ENCODE results near the gene METTL25. TPM values are rescaled to one million over a fixed set of nuclear protein-coding genes. Genes with fewer than 3 reads are reported as not detected.

Gene METTL25
- total and polyA plus RNA-seq, 12 donors: 4.0 to 28.8 (median 18.5) TPM

- Histone ChIP-seq H3K27ac (no peak overlapping the region), H3K9me3 (replicated peaks in 1 of 3) (no peaks in the 10 kb centered on the region), H3K4me1 (replicated peaks in 1 of 2) (no peaks in the 10 kb centered on the region), H3K27me3 (no peaks in the 10 kb centered on the region), H3K36me3 (replicated peaks in 1 of 2) (no peaks in the 10 kb centered on the region), H3K4me3 (no peak overlapping the region)
- TF ChIP-seq POLR2A (IDR thresholded peaks at IDR 0.05): no peak
- TF ChIP-seq CTCF (IDR thresholded peaks at IDR 0.05): no peak
- 83 to 97% (median 86%) methylated on average over 1 of the region's 1 CpG for WGBS, 4 donors
- DNase-seq: no peak
- intact Hi-C loops (cut with DNase I): no loop called here
Measured at GRCh38 chr12:82510386-82510785, 152.1 kb downstream of the METTL25 start.

DNA sequence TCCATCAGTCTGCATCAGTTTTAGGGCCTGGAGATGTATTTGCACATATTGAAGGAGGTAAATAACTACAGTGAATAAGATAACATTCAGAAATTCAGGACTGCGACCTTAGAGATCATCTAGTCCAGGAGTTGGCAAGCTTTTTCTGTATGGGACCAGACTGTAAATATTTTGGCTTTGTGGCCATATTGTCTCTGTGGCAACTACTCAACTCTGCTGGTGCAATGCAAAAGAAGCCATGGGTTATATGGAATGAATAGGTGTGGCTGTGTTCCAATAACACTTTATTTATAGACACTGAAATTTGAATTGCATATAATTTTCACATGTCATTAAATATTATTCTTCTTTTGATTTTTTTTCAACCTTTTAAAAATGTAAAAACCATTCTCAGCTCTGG is 156.6 kb downstream of the METTL25 start:
- H3K4me1 ChIP-seq (replicated peaks in 1 of 2): no peaks in the 10 kb centered on the region
- H3K27ac ChIP-seq: no peak overlapping the region
- no peak overlapping the region for H3K4me3 ChIP-seq
- intact Hi-C loops (cut with DNase I): no loop called here
- H3K27me3 ChIP-seq: no peaks in the 10 kb centered on the region
- TF ChIP-seq CTCF (IDR thresholded peaks at IDR 0.05) (no peak), POLR2A (IDR thresholded peaks at IDR 0.05) (no peak)
- no peak for DNase-seq
- H3K9me3 ChIP-seq (replicated peaks in 1 of 3): no peaks in the 10 kb centered on the region
- WGBS, 4 donors: 83 to 93% (median 89%) methylated on average over 1 of the region's 1 CpG
- no peaks in the 10 kb centered on the region for H3K36me3 ChIP-seq (replicated peaks in 1 of 2)

DNA sequence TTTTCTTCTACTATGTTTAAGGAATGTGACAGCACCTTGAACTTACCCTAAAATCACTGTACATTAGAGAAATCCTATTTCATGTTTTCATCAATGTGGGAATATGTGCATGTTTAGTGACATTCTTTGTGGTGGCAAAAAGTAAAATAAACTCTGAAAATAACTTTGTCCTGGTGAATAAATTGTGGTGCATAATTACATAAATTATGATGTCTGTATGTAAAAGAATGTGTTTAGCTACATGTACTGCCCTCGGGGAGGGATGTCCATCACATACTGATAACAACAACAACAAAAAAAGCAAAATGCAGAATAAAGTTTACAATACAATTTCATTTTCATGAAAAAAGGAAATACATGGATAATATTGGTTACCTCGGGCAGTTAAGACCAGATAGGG is 157.3 kb downstream of the METTL25 start:
- DNase-seq: no peak
- Histone ChIP-seq H3K27me3 (no peaks in the 10 kb centered on the region), H3K27ac (no peak overlapping the region), H3K36me3 (replicated peaks in 1 of 2) (no peaks in the 10 kb centered on the region), H3K9me3 (replicated peaks in 1 of 3) (no peaks in the 10 kb centered on the region), H3K4me3 (no peak overlapping the region), H3K4me1 (replicated peaks in 1 of 2) (no peaks in the 10 kb centered on the region)
- intact Hi-C loops (cut with DNase I): no loop called here
- no peak for TF ChIP-seq POLR2A (IDR thresholded peaks at IDR 0.05)
- no peak for TF ChIP-seq CTCF (IDR thresholded peaks at IDR 0.05)
- 66 to 73% (median 68%) methylated on average over 2 of the region's 2 CpGs for WGBS, 4 donors

DNA sequence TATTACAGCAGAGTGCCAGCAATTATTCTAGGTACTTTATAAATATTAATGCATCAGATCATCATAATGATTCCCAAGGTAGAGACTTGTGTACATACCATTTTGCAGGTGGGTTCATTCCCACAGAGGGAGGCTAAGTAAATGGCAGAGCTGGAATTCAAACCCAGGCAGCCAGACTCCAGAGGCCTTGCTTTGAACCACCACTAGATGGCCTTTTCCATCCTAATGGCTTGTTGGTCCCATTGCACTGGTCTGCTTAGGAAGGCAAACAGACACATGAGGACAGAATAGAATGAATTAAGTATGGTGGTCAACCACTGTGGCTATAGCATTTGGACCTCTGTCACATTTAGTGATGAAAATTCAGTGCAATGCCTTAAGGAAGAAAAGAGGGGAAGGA is 158.7 kb downstream of the METTL25 start:
- Histone ChIP-seq H3K4me3 (no peak overlapping the region), H3K27ac (no peak overlapping the region), H3K4me1 (replicated peaks in 1 of 2) (no peaks in the 10 kb centered on the region), H3K9me3 (replicated peaks in 1 of 3) (no peaks in the 10 kb centered on the region), H3K36me3 (replicated peaks in 1 of 2) (no peaks in the 10 kb centered on the region), H3K27me3 (no peaks in the 10 kb centered on the region)
- intact Hi-C loops (cut with DNase I): no loop called here
- no peak for DNase-seq
- TF ChIP-seq POLR2A (IDR thresholded peaks at IDR 0.05): no peak
- TF ChIP-seq CTCF (IDR thresholded peaks at IDR 0.05): peak in 4 of 6 experiments; percentile 8 to 30 (median 10)

All from adrenal gland (tissue), 12 donors.